NCI-H128 (cell line): ENCODE data around the gene ROPN1L.
"Not testable (repeated sequence)": the region's sequence is repeated elsewhere in the genome, so short reads cannot be mapped to it uniquely, and the experiment has no call there.

Source experiments
- DNase-seq: peaks from one replicate; lab custom pipeline; 2025; ENCODE audit not compliant: unreplicated experiment; lab: John Stamatoyannopoulos, UW

The ROPN1L gene

DNA sequence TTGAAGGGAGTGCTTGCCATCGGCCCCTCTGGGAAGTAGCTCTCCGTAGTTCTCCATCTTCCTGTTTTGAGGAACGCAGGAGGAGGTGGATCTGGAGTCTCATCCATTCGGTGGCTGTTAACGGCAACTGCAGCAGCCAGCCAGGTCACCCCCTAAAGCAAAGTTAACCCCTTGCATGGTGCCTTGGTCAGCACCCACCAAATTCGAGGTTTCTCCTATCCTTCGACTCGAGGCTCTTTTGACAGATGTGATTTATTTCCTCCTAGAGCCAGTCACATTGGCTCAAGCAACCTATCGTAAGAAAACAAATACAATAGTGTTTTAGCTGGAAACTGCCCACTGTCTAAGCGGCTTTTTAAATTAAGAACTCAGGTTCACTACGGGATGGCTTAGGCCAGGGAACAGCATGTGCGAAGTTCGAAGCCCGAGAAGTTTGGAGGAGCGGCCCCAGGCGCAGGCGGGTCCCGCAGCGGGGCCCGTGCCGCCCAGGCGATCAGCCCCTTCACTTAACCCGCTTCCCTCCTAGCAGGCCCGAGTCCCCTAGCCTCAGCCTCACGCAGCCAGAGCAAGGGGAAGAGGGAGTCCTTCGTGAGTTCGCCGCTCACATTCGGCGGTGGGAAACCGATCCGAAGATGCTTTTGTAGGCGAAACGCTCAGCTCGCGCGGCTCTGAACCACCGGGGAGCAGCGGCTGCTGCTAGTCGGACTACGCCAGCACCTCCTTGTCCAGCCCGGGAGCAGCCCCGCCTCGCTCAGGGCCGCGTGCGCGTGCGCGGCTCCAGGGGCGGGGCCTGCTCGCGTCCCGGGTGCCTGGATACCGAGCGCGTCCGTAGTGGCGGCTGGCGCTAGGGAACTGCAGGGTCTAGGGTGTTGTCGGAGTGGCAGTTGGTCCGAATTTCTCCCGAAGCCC lies at the start of gene ROPN1L:
ROPN1L (plus strand) TSS at position 797 of the 909 bp plus-strand sequence. CDS start 289 bp downstream, outside the sequence.
- DNase-seq = peak; percentile 77

DNA sequence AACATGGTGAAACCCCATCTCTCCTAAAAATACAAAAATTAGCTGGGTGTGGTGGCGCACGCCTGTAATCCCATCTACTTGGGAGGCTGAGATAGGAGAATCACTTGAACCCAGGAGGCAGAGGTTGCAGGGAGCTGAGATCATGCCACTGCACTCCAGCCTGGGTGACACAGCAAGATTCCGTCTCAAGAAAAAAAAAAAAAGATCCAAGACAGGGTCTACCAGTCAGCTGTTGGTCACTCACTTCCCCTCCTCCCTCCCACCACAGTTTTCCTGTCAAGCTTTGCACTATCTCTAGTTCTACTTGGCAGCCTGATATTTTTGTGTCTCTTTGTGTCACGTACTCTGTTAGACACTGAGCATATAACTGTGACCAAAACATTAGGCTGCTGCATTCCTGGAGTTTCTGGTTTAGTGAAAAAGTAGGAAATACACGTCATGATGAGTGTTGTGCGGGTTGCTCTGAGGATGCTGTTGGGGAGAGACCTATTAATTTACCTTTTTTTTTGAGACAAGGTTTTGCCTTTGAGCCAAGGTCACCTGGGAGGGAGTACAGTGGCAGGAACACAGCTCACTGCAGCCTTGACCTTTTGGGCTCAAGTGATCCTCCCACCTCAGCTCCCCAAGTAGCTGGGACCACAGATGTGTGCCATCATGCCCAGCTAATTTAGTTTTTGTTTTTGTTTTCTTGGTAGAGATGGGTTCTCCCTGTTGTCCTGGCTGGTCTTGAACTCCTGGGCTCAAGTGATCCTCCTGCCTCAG lies 48.9 kb upstream of the ROPN1L start:
- DNase-seq = not testable (repeated sequence)

DNA sequence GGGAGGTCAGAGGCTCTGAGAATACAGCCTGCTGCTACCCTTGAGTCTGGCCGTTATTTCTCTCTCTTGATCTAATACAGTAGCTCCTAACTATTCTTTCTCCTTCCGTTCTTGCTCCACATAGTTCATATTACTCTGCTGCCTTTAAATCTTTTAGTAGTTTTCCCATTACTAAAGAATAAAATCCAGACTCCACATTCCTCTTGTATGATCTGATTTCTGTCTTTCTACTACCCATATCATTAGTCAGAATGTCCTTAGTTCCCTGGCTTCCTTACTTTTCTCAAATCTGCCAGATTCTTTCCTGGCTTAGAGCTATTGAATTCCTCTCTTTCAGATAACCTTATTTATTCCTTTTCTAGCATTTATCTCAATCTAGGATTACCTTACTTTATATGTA lies 48.2 kb upstream of the ROPN1L start:
- no peak for DNase-seq

DNA sequence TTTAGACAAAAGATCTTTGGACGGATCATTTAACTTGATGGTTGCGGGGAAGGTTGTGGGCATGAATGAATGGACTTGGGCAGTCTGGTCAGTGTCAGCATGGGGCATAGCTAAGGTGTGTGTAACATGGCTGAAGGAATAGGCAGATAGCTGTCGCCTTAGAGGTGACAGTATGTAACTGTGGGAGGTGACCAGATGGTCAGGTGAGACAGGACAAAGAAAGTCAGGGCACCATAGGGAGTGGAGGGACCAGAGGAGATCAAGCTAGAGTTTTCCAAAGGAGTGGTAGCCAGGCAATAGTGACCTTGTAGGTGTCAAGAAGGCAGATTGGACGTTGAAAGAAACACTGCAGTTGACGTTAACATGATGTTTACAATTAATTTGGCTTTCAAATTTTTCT lies 45.1 kb upstream of the ROPN1L start:
- DNase-seq = no peak

DNA sequence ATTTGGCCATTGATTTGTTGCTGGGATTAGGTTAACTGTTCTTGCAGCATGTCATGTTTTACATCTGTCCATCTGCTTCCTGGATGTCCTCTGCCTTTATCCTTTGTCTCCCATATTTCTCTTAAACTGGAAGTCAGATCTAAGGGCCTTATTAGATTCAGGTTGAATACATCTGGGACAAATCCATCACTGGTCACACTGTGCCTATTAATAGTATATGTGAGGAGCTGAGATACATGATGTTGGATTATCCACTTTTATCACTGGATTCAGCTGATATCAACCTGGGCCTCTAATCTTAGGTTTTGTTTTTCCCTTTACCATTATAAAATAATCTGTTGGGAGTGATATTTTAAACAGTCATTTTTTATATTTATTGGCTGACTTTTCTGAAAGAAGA lies 41.8 kb upstream of the ROPN1L start:
- DNase-seq = no peak

DNA sequence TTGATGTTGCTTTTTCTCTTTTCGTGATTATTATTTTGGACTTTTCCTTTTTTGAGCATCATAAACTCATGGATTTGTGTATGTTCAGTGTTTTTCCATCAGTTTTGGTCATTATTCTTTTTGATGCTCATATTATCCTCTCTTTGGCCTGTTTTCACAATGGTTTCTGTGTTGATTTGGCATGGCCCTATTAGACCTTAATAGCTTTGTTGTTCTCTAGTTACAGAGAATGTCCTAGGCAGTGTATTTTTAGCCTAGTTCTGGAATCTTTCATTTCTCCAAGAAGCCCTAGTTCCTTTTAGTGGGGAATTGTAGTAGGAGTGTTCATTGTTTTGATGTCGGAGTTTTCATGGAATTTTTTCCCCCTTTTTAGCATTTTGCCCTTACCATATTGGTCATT lies 41.3 kb upstream of the ROPN1L start:
- no peak for DNase-seq

DNA sequence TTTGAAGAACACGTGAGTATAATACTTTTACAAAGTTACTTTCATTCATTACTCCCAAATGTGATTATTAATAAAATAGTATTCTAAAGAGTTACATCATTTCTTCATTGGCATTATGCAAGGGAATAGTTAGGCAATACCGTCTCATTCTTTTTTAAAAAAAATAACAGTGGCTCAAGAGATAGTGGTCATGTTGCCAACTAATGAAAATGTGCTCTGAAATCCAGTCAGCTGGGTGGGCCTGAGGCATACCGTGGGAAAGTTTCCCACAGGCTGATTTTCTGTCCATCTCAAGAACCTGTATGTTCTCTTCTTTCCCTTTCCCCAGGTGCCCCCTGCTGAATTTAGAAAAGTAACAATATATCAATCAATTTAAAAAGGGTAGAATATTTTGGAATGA lies 40.8 kb upstream of the ROPN1L start:
- no peak for DNase-seq

DNA sequence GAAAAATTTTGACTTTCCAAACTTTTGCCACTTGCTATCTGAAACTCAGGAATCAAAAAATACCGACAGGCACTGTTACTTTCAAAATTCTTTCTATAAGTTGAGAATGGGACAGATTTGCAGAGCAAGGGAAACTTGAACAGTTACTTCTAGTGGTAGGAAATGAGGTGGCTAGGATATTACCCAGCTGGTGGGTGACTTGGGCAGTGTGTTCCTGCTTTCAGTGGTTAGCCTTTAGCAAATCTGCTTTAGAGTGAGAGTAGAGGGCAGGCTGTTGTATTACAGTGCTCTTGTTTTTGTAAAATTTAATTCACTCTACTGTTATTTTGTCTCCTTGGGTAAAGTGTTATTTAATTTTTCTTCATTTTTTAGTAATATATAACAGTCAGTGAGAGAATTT lies 40.2 kb upstream of the ROPN1L start:
- DNase-seq = no peak

DNA sequence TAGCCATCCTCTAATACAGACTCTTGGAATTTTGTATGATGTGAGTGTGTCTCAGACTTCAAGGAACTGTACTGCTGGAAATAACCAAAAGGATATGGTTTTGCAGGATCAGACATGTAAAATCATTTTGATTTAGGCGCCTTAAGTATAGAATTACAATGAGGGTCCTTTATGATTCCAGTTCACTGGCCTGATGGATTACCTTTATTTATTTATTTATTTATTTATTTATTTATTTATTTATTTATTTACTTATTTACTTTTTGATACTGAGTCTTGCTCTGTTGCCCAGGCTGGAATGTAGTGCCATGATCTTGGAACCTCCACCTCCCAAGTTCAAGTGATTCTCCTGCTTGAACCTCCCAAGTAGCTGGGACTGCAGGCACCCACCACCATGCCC lies 37.9 kb upstream of the ROPN1L start:
- no peak for DNase-seq

DNA sequence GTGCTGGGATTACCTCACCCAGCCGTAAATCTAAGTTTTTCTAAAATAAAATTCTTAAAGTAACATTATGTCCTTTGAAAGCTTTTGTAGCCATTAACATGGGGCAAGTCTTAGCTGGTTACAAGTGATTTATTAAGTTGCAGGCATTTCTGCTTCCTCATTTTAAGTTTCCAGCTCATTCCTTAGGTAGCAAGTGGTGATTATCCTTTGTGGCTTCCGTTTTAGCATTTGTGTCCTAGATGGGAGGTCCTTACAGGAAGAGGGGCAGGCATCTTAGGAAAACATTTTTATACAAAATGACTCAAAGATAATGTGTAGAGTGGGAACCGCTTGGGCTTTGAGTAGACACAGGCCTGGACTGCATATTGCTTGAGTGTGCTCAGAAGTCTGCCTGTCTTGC lies 35.0 kb upstream of the ROPN1L start:
- DNase-seq = no peak

DNA sequence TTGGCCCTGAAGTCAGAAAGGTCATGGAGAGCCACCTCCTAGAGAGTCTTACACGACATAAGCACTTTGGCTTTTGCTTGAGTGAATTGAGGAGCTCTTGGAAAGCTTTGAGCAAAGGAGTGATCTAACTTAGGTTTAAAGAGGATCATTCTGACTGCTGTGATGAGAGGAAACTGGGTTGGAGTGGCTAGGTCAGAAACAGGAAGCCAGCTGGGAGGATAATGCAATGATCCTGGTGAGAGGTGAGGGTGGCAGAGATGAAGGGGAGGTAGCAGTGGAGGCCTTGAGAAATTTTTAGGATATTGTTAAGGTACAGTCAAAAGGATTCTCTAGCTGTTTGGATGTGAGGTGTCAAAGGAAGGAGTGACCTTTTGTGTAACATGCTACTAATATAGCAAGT lies 32.2 kb upstream of the ROPN1L start:
- no peak for DNase-seq

DNA sequence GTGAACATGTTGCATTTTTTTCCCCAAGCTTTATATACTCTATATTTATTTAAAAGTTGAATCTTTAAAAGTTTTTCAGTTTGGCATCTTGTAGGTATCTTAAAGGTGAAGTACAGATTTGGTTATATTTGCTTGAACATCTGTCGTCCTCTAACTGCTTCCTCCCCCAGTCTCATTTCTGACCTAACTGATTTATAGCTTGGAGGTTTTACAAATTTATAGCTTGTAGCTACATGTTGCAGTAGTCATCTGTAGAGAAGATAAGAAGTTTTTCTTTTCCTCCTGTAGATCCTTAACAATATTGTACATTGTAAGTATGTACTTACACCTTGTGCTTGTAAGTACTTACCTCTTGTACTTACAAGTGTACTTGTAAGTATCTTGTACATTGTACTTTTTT lies 31.0 kb upstream of the ROPN1L start:
- no peak for DNase-seq

DNA sequence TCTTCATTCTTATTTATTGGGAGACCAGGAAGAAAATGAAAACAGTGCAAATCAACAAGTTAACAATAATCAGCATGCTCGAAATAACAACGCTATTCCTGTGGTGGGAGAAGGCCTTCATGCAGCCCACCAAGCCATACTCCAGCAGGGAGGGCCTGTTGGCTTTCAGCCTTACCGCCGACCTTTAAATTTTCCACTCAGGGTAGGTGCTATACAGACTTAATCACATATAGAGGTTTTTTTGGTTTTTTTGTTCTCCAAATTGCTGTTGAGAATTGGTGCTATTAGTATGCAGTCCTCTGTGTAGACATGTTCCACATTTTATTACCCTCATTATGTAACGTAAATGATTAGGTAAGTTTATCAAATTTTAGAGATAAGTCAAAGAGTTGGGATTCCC lies 30.3 kb upstream of the ROPN1L start:
- no peak for DNase-seq

DNA sequence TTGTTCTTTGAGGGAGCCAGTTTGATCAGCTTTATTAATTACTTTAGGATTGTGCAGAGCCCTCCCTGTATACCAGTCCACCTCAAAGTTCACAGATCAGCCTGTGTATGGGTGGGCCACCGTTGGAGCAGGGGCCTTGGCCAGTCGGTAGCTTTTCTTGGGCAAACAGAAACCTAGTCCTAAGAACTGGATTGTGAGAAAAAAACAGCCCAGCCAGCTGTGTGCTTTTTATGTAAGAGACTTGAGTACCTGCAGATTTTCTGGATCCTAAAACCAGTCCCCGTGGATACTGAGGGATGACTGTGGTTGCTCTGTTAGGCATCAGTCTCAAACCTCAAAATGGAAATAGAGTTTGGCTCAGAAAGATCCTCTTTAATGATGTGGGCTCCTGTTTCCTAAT lies 24.8 kb upstream of the ROPN1L start:
- DNase-seq = no peak

DNA sequence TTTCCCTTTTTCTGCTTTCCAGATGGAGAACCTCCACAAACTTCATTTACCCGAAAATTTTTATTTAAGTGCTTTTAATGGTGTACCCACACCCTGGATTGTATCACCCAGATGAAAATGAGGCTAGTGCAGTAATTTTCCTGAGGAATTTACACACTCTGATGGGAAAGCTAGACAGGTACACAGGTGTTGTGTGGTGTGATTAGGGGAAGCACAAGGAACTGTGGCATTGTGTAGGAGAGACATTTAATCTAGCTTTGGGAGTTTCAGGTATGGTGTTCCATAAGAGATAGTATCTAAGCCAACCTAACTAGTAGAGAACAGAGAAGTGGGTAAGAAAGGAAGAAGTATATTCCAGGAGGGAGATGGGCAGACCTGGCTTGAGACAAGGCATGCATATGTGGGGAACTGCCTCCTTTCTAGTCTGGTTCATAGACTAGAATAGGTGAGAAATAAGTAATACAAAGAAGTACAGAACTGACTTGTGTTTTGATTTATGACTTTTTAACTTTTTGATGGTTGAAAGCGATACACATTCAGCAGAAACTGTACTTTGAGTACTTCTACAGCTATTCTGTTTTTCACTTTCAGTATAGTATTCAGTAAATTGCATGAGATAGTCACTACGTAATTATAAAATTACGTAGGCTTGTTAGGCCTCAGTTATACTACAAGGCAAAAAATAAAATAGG lies 22.9 kb upstream of the ROPN1L start:
- DNase-seq = no peak

DNA sequence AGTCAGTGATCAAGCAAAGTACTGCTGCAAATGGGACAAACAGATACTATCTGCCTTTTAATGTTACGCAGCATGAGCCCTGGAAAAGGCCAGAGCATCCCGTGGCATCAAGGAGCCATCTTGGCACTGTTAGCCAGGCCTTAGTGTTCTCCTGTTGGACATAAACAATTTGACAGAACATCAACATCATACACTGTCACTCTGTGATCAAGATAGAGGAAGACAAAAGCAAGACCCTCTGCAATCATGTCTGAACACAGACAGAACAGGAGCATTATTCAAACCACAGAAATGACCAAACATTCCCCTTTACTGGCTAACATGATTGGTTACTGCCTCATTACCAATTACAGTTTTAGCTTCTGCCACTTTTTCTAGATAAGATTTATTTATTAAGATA lies 21.2 kb upstream of the ROPN1L start:
- no peak for DNase-seq

DNA sequence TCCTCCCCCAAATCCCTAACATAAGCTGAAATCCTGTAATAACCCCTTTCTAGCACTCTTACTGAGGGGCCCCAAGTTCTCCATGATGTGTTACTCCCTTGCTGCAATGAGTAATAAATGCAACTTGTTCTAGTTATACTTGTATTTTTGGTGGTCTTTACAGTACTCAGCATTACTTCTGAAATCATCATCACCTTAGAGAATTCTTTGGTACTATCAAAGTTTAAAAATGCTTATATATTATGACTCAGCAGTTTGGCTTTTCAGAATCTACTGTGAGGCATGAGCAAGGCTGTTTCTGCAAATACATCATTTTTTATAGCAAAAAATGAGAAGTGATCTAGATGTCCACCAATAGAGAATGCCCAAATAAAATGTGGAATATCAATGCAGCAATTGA lies 20.7 kb upstream of the ROPN1L start:
- no peak for DNase-seq

DNA sequence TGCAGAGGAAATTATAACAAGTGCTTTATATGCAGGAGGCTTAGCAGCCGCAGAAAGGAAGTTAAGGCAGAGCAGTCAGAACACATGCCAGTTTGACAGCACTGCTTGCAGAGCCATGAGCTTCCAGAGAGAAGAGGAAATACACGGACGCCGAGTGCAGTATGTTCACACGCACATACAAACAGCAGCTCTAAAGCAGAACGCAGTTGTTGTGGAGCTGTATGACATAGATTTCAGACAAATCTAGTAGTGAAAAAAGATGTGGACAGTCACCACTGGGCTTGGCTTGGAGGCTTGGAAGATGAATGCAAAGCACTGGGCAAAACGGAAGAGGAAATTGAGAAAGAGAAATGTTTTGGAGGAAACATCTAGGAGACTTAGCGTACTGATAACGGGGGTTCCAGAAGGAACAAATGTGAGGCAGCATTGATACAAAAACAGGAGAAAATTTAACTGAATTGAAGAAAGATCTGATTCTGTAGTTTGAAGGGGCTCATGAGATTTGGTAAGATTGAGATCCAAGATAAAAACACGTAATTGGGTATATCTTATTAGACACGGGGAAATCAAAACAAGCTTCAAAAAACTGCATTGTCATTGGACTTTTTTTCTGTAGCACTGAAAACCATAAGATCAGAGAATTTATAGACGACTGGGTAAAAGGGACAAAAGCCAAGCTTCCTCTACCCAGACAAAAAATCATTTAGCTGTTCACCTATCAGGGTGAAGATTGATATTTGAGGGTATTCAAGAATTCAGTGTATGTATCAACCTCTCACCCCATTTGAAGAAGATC lies 19.6 kb upstream of the ROPN1L start:
- DNase-seq = no peak

DNA sequence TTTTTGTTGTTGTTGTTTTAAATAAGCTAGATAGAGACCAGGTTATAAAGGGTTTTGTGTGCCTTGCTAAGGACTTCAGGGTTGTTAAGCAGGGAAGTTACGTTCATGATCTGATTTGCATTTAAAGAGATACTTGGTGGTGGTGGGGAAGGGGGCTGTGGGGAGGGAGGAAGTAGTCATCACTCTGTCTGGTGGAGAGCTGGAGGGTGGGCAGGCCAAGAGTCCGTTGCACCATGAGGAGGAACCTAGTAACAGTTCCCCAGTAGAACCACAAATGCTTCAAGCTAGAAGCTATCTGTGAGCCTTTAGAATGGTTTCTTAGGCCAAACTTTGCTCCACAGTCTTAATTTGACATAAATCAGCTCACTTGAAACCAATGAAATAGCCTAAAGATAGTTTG lies 18.7 kb upstream of the ROPN1L start:
- DNase-seq = no peak

DNA sequence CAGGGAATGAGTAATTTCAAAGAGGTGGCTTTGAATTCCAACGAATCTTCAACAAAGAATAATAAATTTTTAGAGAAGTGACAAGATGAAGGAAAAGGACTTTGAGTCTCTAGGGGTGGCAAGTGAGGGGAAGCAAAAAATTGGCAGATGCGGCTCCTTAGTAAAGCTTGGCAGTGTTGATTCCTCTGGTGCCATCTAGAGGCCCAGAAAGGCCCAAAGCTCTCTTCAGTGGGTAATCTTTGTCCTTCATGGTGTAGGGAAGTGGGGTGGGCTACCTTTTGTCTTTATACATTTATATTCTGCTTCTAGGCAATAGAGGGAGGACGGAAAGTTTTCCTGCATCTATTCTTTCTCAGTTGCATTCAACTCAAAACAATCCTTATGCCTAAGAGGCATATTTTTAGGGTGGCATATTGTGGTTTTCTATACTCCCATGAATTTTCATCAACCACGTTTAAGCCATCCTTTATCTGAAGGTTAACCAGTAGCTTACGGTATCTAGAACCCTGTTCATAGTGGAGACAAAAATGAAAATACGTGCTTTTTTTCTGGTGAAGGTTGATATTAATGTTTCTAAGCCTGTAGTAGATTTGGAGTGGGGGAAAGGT lies 17.5 kb upstream of the ROPN1L start:
- peak; percentile 14 for DNase-seq

DNA sequence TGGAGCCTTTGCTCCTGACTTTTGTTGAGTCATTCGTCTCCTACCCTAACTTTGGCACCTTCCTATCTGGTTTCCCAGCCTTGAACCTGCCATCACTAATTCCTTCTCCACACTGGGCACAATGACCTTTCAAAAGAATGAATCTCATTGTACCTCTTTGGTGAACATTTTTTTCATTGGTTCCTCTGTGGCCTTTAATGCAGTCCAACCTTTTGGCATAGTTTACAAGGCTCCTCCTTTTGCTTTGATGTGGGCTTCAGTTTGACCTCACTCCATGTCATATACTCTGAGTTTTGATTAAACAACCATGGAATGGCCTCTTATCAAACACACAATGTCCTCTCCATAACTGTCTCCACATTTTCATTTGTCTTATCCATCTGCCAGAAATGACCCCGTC lies 14.5 kb upstream of the ROPN1L start:
- DNase-seq = no peak
